Ascending aorta (tissue), 2 donors: ENCODE data around the gene SLC38A1. TPM values are rescaled to one million over a fixed set of nuclear protein-coding genes. Genes with fewer than 3 reads are reported as not detected.

Experiments used
- DNase-seq, 2 donors: peaks; one replicate each; pipeline ENCODE4 v3.0.0-alpha.2; 2019; ENCODE audit warnings: low spot score in 2 of 2
- H3K27ac ChIP-seq, 2 donors: fragments of 200-600 bp; sonication (generic); one replicate each; pipeline ENCODE4 v1.5.1; 2016 to 2017; ENCODE audit warnings: mild to moderate bottlenecking in 1 of 2
- H3K27me3 ChIP-seq: fragments of 200-600 bp; sonication (generic); one replicate; pipeline ENCODE4 v1.5.1; 2017
- H3K36me3 ChIP-seq, 2 donors: fragments of 200-600 bp; sonication (generic); one replicate each; pipeline ENCODE4 v1.5.1; 2016
- H3K4me1 ChIP-seq, 2 donors: fragments of 200-600 bp; sonication (generic); one replicate each; pipeline ENCODE4 v1.5.1; 2016 to 2017; ENCODE audit warnings: mild to moderate bottlenecking in 1 of 2
- H3K4me3 ChIP-seq, 2 donors: fragments of 200-600 bp; sonication (generic); one replicate each; pipeline ENCODE4 v1.5.1; 2016 to 2017; ENCODE audit warnings: mild to moderate bottlenecking in 1 of 2
- H3K9me3 ChIP-seq, 2 donors: fragments of 200-600 bp; sonication (generic); one replicate each; pipeline ENCODE4 v1.5.1; 2016
- CTCF ChIP-seq, 3 experiments: fragments of 200-600 bp in 2 of 3; fragments of 450-650 bp in 1 of 3; sonication (generic) in 2 of 3; IDR thresholded peaks; one replicate each; pipeline ENCODE4 v1.5.1; 2016 to 2019; ENCODE audit warnings: antibody characterized with exemption in 3 of 3, mild to moderate bottlenecking in 1 of 3, moderate library complexity in 1 of 3
- intact Hi-C: fragments of 100-400 bp; cut with DNase I; formaldehyde crosslinking; loops from one replicate; pipeline ENCODE4 v1.15.1; 2023
- total RNA-seq: library from RNA; depleted of rRNA; stranded (reverse); fragments of >200 nt; gene quantifications from one replicate; pipeline ENCODE4 v1.1.0, GENCODE V29; 2016

Gene SLC38A1
- total RNA-seq, 1 donor from 2014 or later: 12.8 TPM

GRCh38 chr12:46187023-46187422, 81.8 kb downstream of the SLC38A1 start:
- Histone ChIP-seq H3K27me3 (no peaks in the 10 kb centered on the region), H3K4me1 (no peaks in the 10 kb centered on the region), H3K4me3 (no peak overlapping the region), H3K9me3 (no peaks in the 10 kb centered on the region), H3K27ac (no peak overlapping the region), H3K36me3 (no peaks in the 10 kb centered on the region)
- no peak for DNase-seq
- intact Hi-C loops: no loop called here
- no peak for TF ChIP-seq CTCF (IDR thresholded peaks at IDR 0.05)

GRCh38 chr12:46186088-46186487, 82.8 kb downstream of the SLC38A1 start:
- intact Hi-C loops: no loop called here
- DNase-seq: no peak
- H3K4me1 ChIP-seq: no peaks in the 10 kb centered on the region
- no peak overlapping the region for H3K4me3 ChIP-seq
- no peaks in the 10 kb centered on the region for H3K9me3 ChIP-seq
- H3K27me3 ChIP-seq: no peaks in the 10 kb centered on the region
- no peak for TF ChIP-seq CTCF (IDR thresholded peaks at IDR 0.05)
- H3K27ac ChIP-seq: no peak overlapping the region
- H3K36me3 ChIP-seq: no peaks in the 10 kb centered on the region

- H3K27ac ChIP-seq: no peak overlapping the region
These were observed 83.2 kb downstream of the SLC38A1 start for GRCh38 chr12:46185686-46186085.

GRCh38 chr12:46184798-46185595, 83.8 kb downstream of the SLC38A1 start:
- intact Hi-C loops: no loop called here
- no peak for TF ChIP-seq CTCF (IDR thresholded peaks at IDR 0.05)
- no peak overlapping the region for H3K27ac ChIP-seq
- no peaks in the 10 kb centered on the region for H3K9me3 ChIP-seq
- H3K36me3 ChIP-seq: no peaks in the 10 kb centered on the region
- H3K4me3 ChIP-seq: no peak overlapping the region
- DNase-seq: no peak
- H3K27me3 ChIP-seq: no peaks in the 10 kb centered on the region
- H3K4me1 ChIP-seq: no peaks in the 10 kb centered on the region

More at GRCh38 chr12:46185686-46186085, 83.2 kb downstream of the SLC38A1 start:
- no peaks in the 10 kb centered on the region for H3K36me3 ChIP-seq
- no peak for DNase-seq
- H3K27me3 ChIP-seq: no peaks in the 10 kb centered on the region
- no peaks in the 10 kb centered on the region for H3K9me3 ChIP-seq
- TF ChIP-seq CTCF (IDR thresholded peaks at IDR 0.05): no peak
- no peak overlapping the region for H3K4me3 ChIP-seq
- H3K4me1 ChIP-seq: no peaks in the 10 kb centered on the region
- intact Hi-C loops: no loop called here

- no peak overlapping the region for H3K4me3 ChIP-seq
- no peak overlapping the region for H3K27ac ChIP-seq
- intact Hi-C loops: no loop called here
- no peaks in the 10 kb centered on the region for H3K27me3 ChIP-seq
- TF ChIP-seq CTCF (IDR thresholded peaks at IDR 0.05): no peak
- no peaks in the 10 kb centered on the region for H3K9me3 ChIP-seq
- H3K36me3 ChIP-seq: no peaks in the 10 kb centered on the region
- no peaks in the 10 kb centered on the region for H3K4me1 ChIP-seq
- DNase-seq: no peak
These were observed 85.7 kb downstream of the SLC38A1 start for GRCh38 chr12:46183112-46183511.
